Measurements from ENCODE around the gene TRUB1.

DNA sequence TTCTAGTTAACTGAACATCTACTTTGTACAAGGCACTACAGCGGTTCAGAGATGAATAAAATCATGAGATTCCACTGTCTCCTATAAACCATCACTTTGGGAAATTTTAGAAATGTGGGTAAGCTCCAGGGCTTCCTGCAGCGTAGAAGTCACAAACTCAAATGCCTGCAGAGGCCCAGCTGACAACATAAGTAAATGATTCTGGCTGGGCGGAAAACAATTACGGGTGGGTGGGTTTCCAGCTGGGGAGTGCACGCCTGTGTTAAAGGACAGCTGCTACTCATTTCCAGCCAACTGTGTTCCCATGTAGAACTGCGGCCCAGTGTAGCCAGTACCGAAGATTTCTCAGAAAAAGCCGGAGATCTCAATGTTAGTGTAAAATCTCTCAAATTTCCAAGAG lies 85.7 kb downstream of the TRUB1 start:
- TF ChIP-seq GATA2 (IDR thresholded peaks at IDR 0.05; ENCODE audit: low read depth, low read length) (no peak), GATA3 (IDR thresholded peaks at IDR 0.05; ENCODE audit: low read depth, low read length) (no peak)

Data from SH-SY5Y (cell line).